OCI-LY7 (cell line): ENCODE results near the gene CRYBA4. TPM values are rescaled to one million over a fixed set of nuclear protein-coding genes. Genes with fewer than 3 reads are reported as not detected.
A peak's percentile ranks its signal among the peaks of the same experiment; 100 is the strongest.

Experiments
- BruUV-seq: library from RNA; stranded (reverse); fragments of 400-500 nt; replicated peaks from 2 replicates; lab custom pipeline; 2021; lab: Mats Ljungman, UMichigan
- CTCF ChIA-PET: fragments of 300-600 bp; sonication (Branson Sonifier 250); formaldehyde crosslinking; loops from one replicate; lab custom pipeline; 2022; ENCODE audit warnings: antibody characterized with exemption; ENCODE audit not compliant: unreplicated experiment; lab: Charles Lee
- POLR2A ChIA-PET: fragments of 300-600 bp; sonication (Branson Sonifier 250); formaldehyde crosslinking; loops from one replicate; lab custom pipeline; 2022; ENCODE audit warnings: antibody characterized with exemption; lab: Charles Lee
- DNase-seq: peaks from one replicate; pipeline ENCODE4 v3.0.0-alpha.2; 2015; ENCODE audit warnings: low spot score
- H2AFZ ChIP-seq: fragments of 200-600 bp; sonication (generic), shearing (Covaris generic); 2 replicates; pipeline ENCODE4 v1.6.1; 2014; ENCODE audit warnings: mild to moderate bottlenecking, antibody characterized with exemption, low read length, moderate library complexity
- H3K27ac ChIP-seq: fragments of 200-600 bp; sonication (generic); 2 replicates; pipeline ENCODE4 v1.5.1; 2014; ENCODE audit warnings: mixed run types, low read depth, mild to moderate bottlenecking, moderate library complexity, low read length, inconsistent platforms; ENCODE audit not compliant: poor library complexity, severe bottlenecking
- H3K36me3 ChIP-seq: fragments of 200-600 bp; sonication (generic); 2 replicates; pipeline ENCODE4 v1.6.1; 2014; ENCODE audit warnings: mild to moderate bottlenecking, antibody characterized with exemption, low read length, moderate library complexity, mixed read lengths; ENCODE audit not compliant: insufficient read depth
- H3K4me1 ChIP-seq: fragments of 200-600 bp; sonication (generic); 2 replicates; pipeline ENCODE4 v1.5.1; 2014; ENCODE audit warnings: mild to moderate bottlenecking, low read length; ENCODE audit not compliant: insufficient read depth, poor library complexity, severe bottlenecking
- H3K4me2 ChIP-seq: fragments of 200-600 bp; sonication (generic); 2 replicates; pipeline ENCODE4 v1.6.1; 2014; ENCODE audit warnings: mild to moderate bottlenecking, low read length
- H3K4me3 ChIP-seq: fragments of 200-600 bp; sonication (generic); 2 replicates; pipeline ENCODE4 v1.5.1; 2014; ENCODE audit warnings: mild to moderate bottlenecking, low read depth, low read length; ENCODE audit not compliant: poor library complexity, severe bottlenecking
- H3K79me2 ChIP-seq: fragments of 200-600 bp; sonication (generic); 2 replicates; pipeline ENCODE4 v1.6.1; 2016; ENCODE audit warnings: low read depth, mild to moderate bottlenecking, low read length, moderate library complexity, mixed read lengths; ENCODE audit not compliant: insufficient read depth
- H3K9me2 ChIP-seq: fragments of 200-600 bp; sonication (generic); 2 replicates; pipeline ENCODE4 v1.6.1; 2016; ENCODE audit warnings: mild to moderate bottlenecking, low read length, mixed read lengths; ENCODE audit not compliant: insufficient read depth
- H3K9me3 ChIP-seq: fragments of 200-600 bp; sonication (generic); 2 replicates; pipeline ENCODE4 v1.6.1; 2014; ENCODE audit warnings: mild to moderate bottlenecking, mixed run types, low read length, mixed read lengths
- H4K20me1 ChIP-seq: fragments of 200-600 bp; sonication (generic); 2 replicates; pipeline ENCODE4 v1.6.1; 2014; ENCODE audit warnings: mild to moderate bottlenecking, antibody characterized with exemption, low read length, moderate library complexity, mixed read lengths; ENCODE audit not compliant: insufficient read depth
- EZH2phosphoT487 ChIP-seq: fragments of 200-600 bp; sonication (generic); IDR thresholded peaks from 2 replicates; pipeline ENCODE4 v1.6.1; 2018; ENCODE audit warnings: low read depth, borderline replicate concordance, mild to moderate bottlenecking, mixed run types, antibody characterized with exemption, low read length, moderate library complexity, mixed read lengths
- intact Hi-C: fragments of 100-400 bp; cut with micrococcal nuclease; formaldehyde crosslinking; loops from one replicate; pipeline ENCODE4 v1.10.0; 2022; ENCODE audit not compliant: unreplicated experiment
- total RNA-seq, 2 experiments: library from RNA; depleted of rRNA in 1 of 2; stranded (reverse); fragments of >200 nt in 1 of 2; shearing (Covaris generic) in 1 of 2; gene quantifications; 2 replicates each; pipeline ENCODE4 v1.2.3, GENCODE V29; 2014 to 2022
- TF ChIP-seq, protein P1 (sequence below): fragments of 200-600 bp; sonication (generic); conservative IDR thresholded peaks from 2 replicates; pipeline ENCODE4 v1.5.1; 2014; ENCODE audit warnings: mild to moderate bottlenecking, antibody characterized with exemption, low read length, moderate library complexity, mixed read lengths

CRYBA4 gene
- total RNA-seq, 2 experiments from 2014 or later, result not detected

DNA sequence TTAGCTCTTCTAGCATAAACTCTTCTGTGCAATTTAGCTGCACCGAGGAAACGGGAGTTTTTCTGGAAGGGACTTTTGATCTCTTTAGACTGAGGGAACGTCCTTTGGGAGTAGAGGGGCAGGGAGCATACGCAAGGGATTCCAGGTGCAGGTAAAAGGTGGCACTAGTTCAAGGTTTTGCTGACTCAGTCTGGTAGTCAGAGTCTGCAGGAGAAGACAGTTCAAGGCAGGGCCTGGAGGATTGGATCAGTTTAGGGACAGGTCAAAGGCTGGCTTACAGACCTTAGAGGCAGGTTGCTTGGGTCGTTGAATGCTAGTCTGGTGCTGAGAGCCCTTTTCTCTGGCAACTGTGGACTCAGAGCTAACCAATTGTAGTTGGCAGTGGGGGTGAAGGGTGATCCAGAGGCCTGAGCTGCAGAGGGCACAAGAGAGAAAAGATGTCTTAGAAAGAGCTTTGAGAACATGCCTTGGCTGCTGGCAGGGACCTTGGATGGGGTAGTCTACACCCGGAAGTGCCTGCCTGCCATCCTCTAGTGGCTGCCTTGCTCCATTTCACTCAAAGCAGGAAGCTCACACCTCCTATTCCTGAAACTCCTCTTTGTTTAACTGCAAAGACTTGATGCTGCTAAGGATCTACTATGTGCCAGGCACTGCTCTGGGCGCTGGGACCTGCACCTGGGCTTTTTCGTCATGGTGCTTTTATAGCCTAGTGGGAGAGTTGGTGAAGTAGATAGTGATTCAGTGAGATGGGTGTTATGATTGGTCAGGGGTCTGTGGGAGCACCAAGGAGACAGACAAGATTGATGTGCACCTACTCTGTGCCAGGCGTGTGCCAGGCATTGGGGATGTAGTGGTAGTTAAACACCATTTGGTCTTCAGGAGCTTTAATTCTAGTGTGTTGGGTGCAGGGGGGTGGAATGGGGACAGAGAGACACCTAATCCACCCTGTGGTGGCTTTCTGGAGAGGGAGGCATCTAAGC, 52.7 kb downstream of the CRYBA4 start:
- no TSS peak for BruUV-seq
- peaks cover 63% of the 10 kb centered on the region for H3K4me1 ChIP-seq
- no peaks in the 10 kb centered on the region for H3K9me2 ChIP-seq
- peak; percentile 79 for DNase-seq
- TF ChIP-seq, protein P1, sequence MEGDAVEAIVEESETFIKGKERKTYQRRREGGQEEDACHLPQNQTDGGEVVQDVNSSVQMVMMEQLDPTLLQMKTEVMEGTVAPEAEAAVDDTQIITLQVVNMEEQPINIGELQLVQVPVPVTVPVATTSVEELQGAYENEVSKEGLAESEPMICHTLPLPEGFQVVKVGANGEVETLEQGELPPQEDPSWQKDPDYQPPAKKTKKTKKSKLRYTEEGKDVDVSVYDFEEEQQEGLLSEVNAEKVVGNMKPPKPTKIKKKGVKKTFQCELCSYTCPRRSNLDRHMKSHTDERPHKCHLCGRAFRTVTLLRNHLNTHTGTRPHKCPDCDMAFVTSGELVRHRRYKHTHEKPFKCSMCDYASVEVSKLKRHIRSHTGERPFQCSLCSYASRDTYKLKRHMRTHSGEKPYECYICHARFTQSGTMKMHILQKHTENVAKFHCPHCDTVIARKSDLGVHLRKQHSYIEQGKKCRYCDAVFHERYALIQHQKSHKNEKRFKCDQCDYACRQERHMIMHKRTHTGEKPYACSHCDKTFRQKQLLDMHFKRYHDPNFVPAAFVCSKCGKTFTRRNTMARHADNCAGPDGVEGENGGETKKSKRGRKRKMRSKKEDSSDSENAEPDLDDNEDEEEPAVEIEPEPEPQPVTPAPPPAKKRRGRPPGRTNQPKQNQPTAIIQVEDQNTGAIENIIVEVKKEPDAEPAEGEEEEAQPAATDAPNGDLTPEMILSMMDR, result peak; percentile 57; the same call in 1 of the 2 replicates
- no peak for TF ChIP-seq EZH2phosphoT487
- no peaks in the 10 kb centered on the region for H3K9me3 ChIP-seq
- ChIA-PET CTCF (interaction anchor here (1.0 to 1.1 kb wide), 2 partner anchors 13 to 195 kb away, joined by 3 read pairs; no protein-coding TSS in a partner anchor), POLR2A (interaction anchor here (0.6 to 5.7 kb wide), 7 partner anchors 9 to 313 kb away, joined by 3 to 61 read pairs (median 6); partner anchors contain the start of genes HPS4 and SRRD)
- H3K79me2 ChIP-seq, result peaks cover 36% of the 10 kb centered on the region
- H4K20me1 ChIP-seq, result no peaks in the 10 kb centered on the region
- peaks cover 11% of the 10 kb centered on the region for H3K36me3 ChIP-seq
- H3K4me2 ChIP-seq, result peak overlapping the region; percentile 85
- no peak overlapping the region for H2AFZ ChIP-seq
- H3K4me3 ChIP-seq, result peak overlapping the region; percentile 82
- peak overlapping the region; percentile 97 for H3K27ac ChIP-seq
- intact Hi-C loops, result loop anchor here (10.0 kb wide), 3 partner anchors 310 to 1330 kb away; no protein-coding TSS in a partner anchor

DNA sequence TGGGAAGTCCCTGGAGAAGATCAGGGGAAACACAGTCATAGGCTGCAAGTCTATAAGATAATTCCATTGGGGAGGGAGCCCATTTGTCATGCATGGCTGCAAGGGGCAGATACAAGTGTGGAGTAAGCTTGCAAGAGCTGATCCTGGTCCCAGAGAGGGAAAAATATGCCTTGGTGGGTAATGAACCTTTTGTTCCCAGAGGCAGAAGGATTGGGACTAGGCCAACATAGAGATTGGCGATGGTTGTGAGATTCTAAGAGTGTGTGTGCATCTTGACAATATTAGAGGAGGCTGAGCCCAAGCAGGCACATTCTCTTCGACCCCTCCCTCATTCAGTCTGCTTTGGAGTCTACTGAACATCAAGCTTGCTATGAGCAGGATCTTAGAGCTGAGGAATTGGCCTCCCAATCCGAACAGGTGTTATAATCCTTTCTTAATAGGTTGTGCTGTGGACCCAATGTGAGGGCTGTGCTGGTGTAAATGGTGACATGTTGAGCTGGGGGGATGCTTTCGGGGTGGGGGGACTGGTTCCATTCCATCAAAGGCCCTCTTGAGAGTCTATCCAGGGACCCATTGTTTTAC, 54.0 kb downstream of the CRYBA4 start:
- Histone ChIP-seq H3K4me2 (peak overlapping the region; percentile 85), H3K9me2 (no peaks in the 10 kb centered on the region), H3K4me3 (peak overlapping the region; percentile 82), H3K27ac (peak overlapping the region; percentile 97), H4K20me1 (no peaks in the 10 kb centered on the region), H3K36me3 (peaks cover 18% of the 10 kb centered on the region), H3K9me3 (no peaks in the 10 kb centered on the region), H3K4me1 (peaks cover 50% of the 10 kb centered on the region), H2AFZ (no peak overlapping the region), H3K79me2 (peaks cover 36% of the 10 kb centered on the region)
- no TSS peak for BruUV-seq
- no peak for TF ChIP-seq EZH2phosphoT487
- TF ChIP-seq, protein P1, result no peak
- intact Hi-C loops, result loop anchor here (10.0 kb wide), 3 partner anchors 311 to 1329 kb away; no protein-coding TSS in a partner anchor
- ChIA-PET CTCF (interaction anchor here (0.6 kb wide), 1 partner anchor 9 kb away, joined by 3 read pairs; no protein-coding TSS in a partner anchor), POLR2A (interaction anchor here (0.7 to 5.7 kb wide), 2 partner anchors 13 to 174 kb away, joined by 3 to 61 read pairs; no protein-coding TSS in a partner anchor)
- DNase-seq, result no peak
